ENCODE measurements around the gene PARD3. TPM values are rescaled to one million over a fixed set of nuclear protein-coding genes. Genes with fewer than 3 reads are reported as not detected.

Gene PARD3
- total and polyA plus RNA-seq, 2 donors (not counting 1 experiment from before 2014, with no cell fraction given) = 24.0 to 46.4 TPM

DNA sequence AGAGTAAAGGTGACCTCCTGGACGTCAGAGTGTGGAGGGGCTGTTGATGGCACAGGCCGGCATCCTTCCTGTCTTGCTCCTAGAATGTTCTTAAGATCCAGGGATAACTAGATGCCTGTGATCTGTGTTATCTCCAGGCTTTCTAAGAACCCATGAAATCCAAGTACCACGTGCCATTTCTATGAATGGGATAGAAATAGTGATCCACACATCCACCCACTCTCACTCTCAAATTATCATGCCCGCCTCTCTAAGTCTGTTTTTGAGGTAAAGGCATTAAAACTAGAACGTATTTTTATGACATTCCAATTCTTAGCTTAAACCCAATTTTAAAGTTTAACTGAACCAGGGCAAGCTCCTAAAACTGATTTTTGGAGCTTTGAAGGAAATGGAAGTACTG lies 622.5 kb downstream of the PARD3 start:
- Histone ChIP-seq H3K4me3 (replicated peaks in 1 of 4; ENCODE audit: control extremely low read depth in 1 of 4, insufficient read depth in 1 of 4, low read depth in 3 of 4, low read length in 4 of 4) (no peak overlapping the region), H3K79me2 (ENCODE audit: control insufficient read depth, insufficient read depth, low read length) (no peaks in the 10 kb centered on the region), H3K9ac (ENCODE audit: insufficient read depth, low read length) (no peak overlapping the region), H3K4me2 (ENCODE audit: extremely low read depth, insufficient read depth, low read length) (no peak overlapping the region), H4K20me1 (ENCODE audit: control insufficient read depth, extremely low read depth, insufficient read depth, low read length) (no peaks in the 10 kb centered on the region), H2AFZ (ENCODE audit: low read length) (no peak overlapping the region), H3K9me3 (ENCODE audit: control insufficient read depth, insufficient read depth, low read depth, low read length) (no peaks in the 10 kb centered on the region), H3K4me1 (ENCODE audit: control insufficient read depth, extremely low read depth, insufficient read depth, low read length) (peaks cover 5% of the 10 kb centered on the region), H3K27me3 (ENCODE audit: control insufficient read depth, insufficient read depth, low read length) (no peaks in the 10 kb centered on the region), H3K27ac (ENCODE audit: insufficient read depth, low read length) (no peak overlapping the region), H3K36me3 (ENCODE audit: control insufficient read depth, insufficient read depth, low read length) (no peaks in the 10 kb centered on the region)
- TF ChIP-seq, protein P1, sequence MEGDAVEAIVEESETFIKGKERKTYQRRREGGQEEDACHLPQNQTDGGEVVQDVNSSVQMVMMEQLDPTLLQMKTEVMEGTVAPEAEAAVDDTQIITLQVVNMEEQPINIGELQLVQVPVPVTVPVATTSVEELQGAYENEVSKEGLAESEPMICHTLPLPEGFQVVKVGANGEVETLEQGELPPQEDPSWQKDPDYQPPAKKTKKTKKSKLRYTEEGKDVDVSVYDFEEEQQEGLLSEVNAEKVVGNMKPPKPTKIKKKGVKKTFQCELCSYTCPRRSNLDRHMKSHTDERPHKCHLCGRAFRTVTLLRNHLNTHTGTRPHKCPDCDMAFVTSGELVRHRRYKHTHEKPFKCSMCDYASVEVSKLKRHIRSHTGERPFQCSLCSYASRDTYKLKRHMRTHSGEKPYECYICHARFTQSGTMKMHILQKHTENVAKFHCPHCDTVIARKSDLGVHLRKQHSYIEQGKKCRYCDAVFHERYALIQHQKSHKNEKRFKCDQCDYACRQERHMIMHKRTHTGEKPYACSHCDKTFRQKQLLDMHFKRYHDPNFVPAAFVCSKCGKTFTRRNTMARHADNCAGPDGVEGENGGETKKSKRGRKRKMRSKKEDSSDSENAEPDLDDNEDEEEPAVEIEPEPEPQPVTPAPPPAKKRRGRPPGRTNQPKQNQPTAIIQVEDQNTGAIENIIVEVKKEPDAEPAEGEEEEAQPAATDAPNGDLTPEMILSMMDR (conservative IDR thresholded peaks at IDR 0.05 in 1 of 2, IDR thresholded peaks at IDR 0.05 in 1 of 2; ENCODE audit: low read depth in 1 of 2, low read length in 2 of 2) = no peak
- no peak for TF ChIP-seq EZH2 (IDR thresholded peaks at IDR 0.05; ENCODE audit: low read length, missing control alignments)
- DNase-seq (ENCODE audit: low read depth in 2 of 2) = no peak

GRCh38 chr10:34191406-34191805 lies 623.7 kb downstream of the PARD3 start:
- Histone ChIP-seq H4K20me1 (ENCODE audit: control insufficient read depth, extremely low read depth, insufficient read depth, low read length) (no peaks in the 10 kb centered on the region), H3K4me2 (ENCODE audit: extremely low read depth, insufficient read depth, low read length) (no peak overlapping the region), H3K9ac (ENCODE audit: insufficient read depth, low read length) (no peak overlapping the region), H3K36me3 (ENCODE audit: control insufficient read depth, insufficient read depth, low read length) (no peaks in the 10 kb centered on the region), H2AFZ (ENCODE audit: low read length) (no peak overlapping the region), H3K27me3 (ENCODE audit: control insufficient read depth, insufficient read depth, low read length) (no peaks in the 10 kb centered on the region), H3K27ac (ENCODE audit: insufficient read depth, low read length) (no peak overlapping the region), H3K4me3 (replicated peaks in 1 of 4; ENCODE audit: control extremely low read depth in 1 of 4, insufficient read depth in 1 of 4, low read depth in 3 of 4, low read length in 4 of 4) (no peak overlapping the region), H3K9me3 (ENCODE audit: control insufficient read depth, insufficient read depth, low read depth, low read length) (no peaks in the 10 kb centered on the region), H3K4me1 (ENCODE audit: control insufficient read depth, extremely low read depth, insufficient read depth, low read length) (peaks cover 5% of the 10 kb centered on the region), H3K79me2 (ENCODE audit: control insufficient read depth, insufficient read depth, low read length) (no peaks in the 10 kb centered on the region)
- TF ChIP-seq, protein P1 (conservative IDR thresholded peaks at IDR 0.05 in 1 of 2, IDR thresholded peaks at IDR 0.05 in 1 of 2; ENCODE audit: low read depth in 1 of 2, low read length in 2 of 2) = no peak
- TF ChIP-seq EZH2 (IDR thresholded peaks at IDR 0.05; ENCODE audit: low read length, missing control alignments) = no peak
- no peak for DNase-seq (ENCODE audit: low read depth in 2 of 2)

DNA sequence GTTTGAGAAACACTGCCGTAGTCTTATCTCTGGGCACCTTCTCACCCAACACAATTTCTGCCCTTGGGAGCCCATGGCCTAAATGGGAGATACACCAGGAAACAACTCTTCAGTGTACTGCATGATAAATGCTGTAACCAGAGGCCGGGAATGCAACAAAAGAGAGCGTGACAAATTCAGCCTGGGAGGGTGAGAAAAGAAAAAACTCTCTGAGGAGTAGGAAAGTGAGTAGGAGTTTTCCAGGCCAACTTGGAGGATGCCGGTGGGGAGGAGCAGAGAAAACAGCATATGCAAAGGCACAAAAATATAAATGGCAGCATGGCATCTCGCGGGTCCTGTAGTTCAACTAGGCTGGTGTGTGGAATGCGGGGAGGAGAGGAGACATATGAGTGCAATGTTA lies 624.5 kb downstream of the PARD3 start:
- Histone ChIP-seq H3K4me3 (replicated peaks in 1 of 4; ENCODE audit: control extremely low read depth in 1 of 4, insufficient read depth in 1 of 4, low read depth in 3 of 4, low read length in 4 of 4) (no peak overlapping the region), H3K9me3 (ENCODE audit: control insufficient read depth, insufficient read depth, low read depth, low read length) (no peaks in the 10 kb centered on the region), H2AFZ (ENCODE audit: low read length) (no peak overlapping the region), H4K20me1 (ENCODE audit: control insufficient read depth, extremely low read depth, insufficient read depth, low read length) (no peaks in the 10 kb centered on the region), H3K36me3 (ENCODE audit: control insufficient read depth, insufficient read depth, low read length) (no peaks in the 10 kb centered on the region), H3K27ac (ENCODE audit: insufficient read depth, low read length) (no peak overlapping the region), H3K4me2 (ENCODE audit: extremely low read depth, insufficient read depth, low read length) (no peak overlapping the region), H3K4me1 (ENCODE audit: control insufficient read depth, extremely low read depth, insufficient read depth, low read length) (peaks cover 5% of the 10 kb centered on the region), H3K27me3 (ENCODE audit: control insufficient read depth, insufficient read depth, low read length) (no peaks in the 10 kb centered on the region), H3K79me2 (ENCODE audit: control insufficient read depth, insufficient read depth, low read length) (no peaks in the 10 kb centered on the region), H3K9ac (ENCODE audit: insufficient read depth, low read length) (no peak overlapping the region)
- TF ChIP-seq, protein P1 (conservative IDR thresholded peaks at IDR 0.05 in 1 of 2, IDR thresholded peaks at IDR 0.05 in 1 of 2; ENCODE audit: low read depth in 1 of 2, low read length in 2 of 2) = no peak
- TF ChIP-seq EZH2 (IDR thresholded peaks at IDR 0.05; ENCODE audit: low read length, missing control alignments) = no peak
- peak in 1 of 2 donors; percentile 57 for DNase-seq (ENCODE audit: low read depth in 2 of 2)

Data from fibroblast of lung (primary cell).